K562 (cell line): ENCODE results near the gene VPS26A. TPM values are rescaled to one million over a fixed set of nuclear protein-coding genes. Genes with fewer than 3 reads are reported as not detected.
A peak's percentile ranks its signal among the peaks of the same experiment; 100 is the strongest.

Source experiments
- BACH1 ChIP-seq: fragments of 200-800 bp; sonication (Bioruptor generic); IDR thresholded peaks from 2 replicates; pipeline ENCODE4 v1.6.1; 2016; ENCODE audit warnings: missing genetic modification characterization, missing compliant biosample characterization
- CHAMP1 ChIP-seq: fragments of 450-650 bp; IDR thresholded peaks from 2 replicates; pipeline ENCODE4 v1.6.1; 2016; ENCODE audit warnings: mild to moderate bottlenecking
- EZH2 ChIP-seq: IDR thresholded peaks from 2 replicates; pipeline ENCODE4 v1.6.1; 2012; ENCODE audit warnings: low read depth, mild to moderate bottlenecking, inconsistent platforms, low read length, borderline replicate concordance
- FOXJ3 ChIP-seq: sonication (generic); formaldehyde crosslinking; IDR thresholded peaks from 2 replicates; pipeline ENCODE4 v1.4.0; 2020; ENCODE audit warnings: mild to moderate bottlenecking, missing genetic modification reagents
- HCFC1 ChIP-seq: IDR thresholded peaks from 2 replicates; pipeline ENCODE4 v1.6.1; 2012; ENCODE audit warnings: low read depth, low read length, improper control_type of control experiment
- HINFP ChIP-seq: fragments of 450-650 bp; conservative IDR thresholded peaks from 2 replicates; pipeline ENCODE4 v1.6.1; 2016; ENCODE audit warnings: missing genetic modification characterization, low read depth, mild to moderate bottlenecking, control low read depth, missing compliant biosample characterization
- HLTF ChIP-seq: fragments of 450-650 bp; IDR thresholded peaks from 2 replicates; pipeline ENCODE4 v1.6.1; 2016
- KLF6 ChIP-seq: fragments of 250-450 bp; sonication (Bioruptor Pico); IDR thresholded peaks from 2 replicates; pipeline ENCODE4 v1.4.0; 2020; ENCODE audit warnings: mild to moderate bottlenecking, moderate library complexity, borderline replicate concordance
- LEF1 ChIP-seq: fragments of 450-650 bp; IDR thresholded peaks from 2 replicates; pipeline ENCODE4 v1.6.1; 2016; ENCODE audit warnings: mild to moderate bottlenecking
- MYNN ChIP-seq, 2 experiments: sonication (generic); formaldehyde crosslinking in 1 of 2; IDR thresholded peaks; 2 replicates each; pipeline versions ENCODE4 v1.5.0 to v1.6.1; 2016 to 2020; ENCODE audit warnings: antibody characterized with exemption in 1 of 2, missing genetic modification reagents in 1 of 2
- NCOA2 ChIP-seq, 2 experiments: fragments of 450-650 bp; IDR thresholded peaks; 2 replicates each; pipeline ENCODE4 v1.6.1; 2018; ENCODE audit warnings: mild to moderate bottlenecking in 2 of 2, moderate library complexity in 1 of 2; ENCODE audit not compliant: partially characterized antibody in 2 of 2
- NEUROD1 ChIP-seq: fragments of 150-350 bp; IDR thresholded peaks from 2 replicates; pipeline ENCODE4 v1.6.1; 2014; ENCODE audit warnings: borderline replicate concordance, low read length, low read depth; ENCODE audit not compliant: partially characterized antibody
- PCBP2 ChIP-seq: fragments of 200-400 bp; formaldehyde crosslinking; IDR thresholded peaks from 2 replicates; pipeline ENCODE4 v1.6.1; 2018; ENCODE audit warnings: low read length, low read depth, mild to moderate bottlenecking, moderate library complexity; ENCODE audit not compliant: poor library complexity, severe bottlenecking
- RFX1 ChIP-seq: fragments of 450-650 bp; IDR thresholded peaks from 2 replicates; pipeline ENCODE4 v1.6.1; 2016; ENCODE audit warnings: mild to moderate bottlenecking, moderate library complexity
- SP2 ChIP-seq: IDR thresholded peaks from 2 replicates; pipeline ENCODE4 v1.6.1; 2011; ENCODE audit warnings: mild to moderate bottlenecking, low read depth, low read length, moderate library complexity; ENCODE audit not compliant: poor library complexity, severe bottlenecking; ENCODE audit errors: extremely low read depth
- TAF15 ChIP-seq: fragments of 200-400 bp; formaldehyde crosslinking; IDR thresholded peaks from 2 replicates; pipeline ENCODE4 v1.6.1; 2017; ENCODE audit warnings: mild to moderate bottlenecking, low read depth, low read length, moderate library complexity
- TAF9B ChIP-seq: fragments of 450-650 bp; IDR thresholded peaks from 2 replicates; pipeline ENCODE4 v1.6.1; 2018; ENCODE audit warnings: mild to moderate bottlenecking; ENCODE audit not compliant: partially characterized antibody
- TCF7 ChIP-seq: sonication (generic); IDR thresholded peaks from 2 replicates; pipeline ENCODE4 v1.6.1; 2016; ENCODE audit warnings: antibody characterized with exemption, borderline replicate concordance
- TEAD2 ChIP-seq: fragments of 450-650 bp; IDR thresholded peaks from 2 replicates; pipeline ENCODE4 v1.6.1; 2016; ENCODE audit warnings: missing genetic modification characterization, control low read depth, missing compliant biosample characterization
- ZNF408 ChIP-seq: fragments of 250-450 bp; sonication (Bioruptor Pico); IDR thresholded peaks from 2 replicates; pipeline ENCODE4 v1.4.0; 2020; ENCODE audit warnings: low read depth, mild to moderate bottlenecking, moderate library complexity
- ZNF707 ChIP-seq: fragments of 250-450 bp; sonication (Bioruptor Pico); conservative IDR thresholded peaks from 2 replicates; pipeline ENCODE4 v1.8.0; 2022; ENCODE audit warnings: inconsistent platforms, mild to moderate bottlenecking, moderate library complexity
- ZNF766 ChIP-seq: fragments of 200-800 bp; sonication (Bioruptor generic); conservative IDR thresholded peaks from 2 replicates; pipeline ENCODE4 v1.6.1; 2016; ENCODE audit warnings: missing genetic modification characterization, missing compliant biosample characterization
- polyA plus RNA-seq, 8 experiments: library from polyadenylated mRNA; depleted of rRNA in 4 of 8; stranded (reverse) in 5 of 8; unstranded in 3 of 8; fragments of >200 nt; fragmentation: Nextera tagmentation in 2 of 8; fragmentation: Illumina TruSeq in 1 of 8; extraction: Ambion mirVana in 2 of 8; extraction: Trizol in 1 of 8; gene quantifications; 2 replicates each; pipeline versions ENCODE4 v1.2.1 to v1.2.3, GENCODE V29; 2011 to 2014; ENCODE audit warnings: inconsistent platforms in 1 of 8, missing spikeins in 1 of 8
- total RNA-seq, 7 experiments: library from RNA; depleted of rRNA in 6 of 7; stranded (reverse); fragments of >200 nt in 6 of 7; fragmentation: Illumina TruSeq in 2 of 7; extraction: Trizol in 2 of 7; gene quantifications; 2 replicates each; pipeline versions ENCODE4 v1.2.1 to v1.2.3, GENCODE V29; 2011 to 2021; ENCODE audit warnings: low replicate concordance in 1 of 7
- TF ChIP-seq, protein P1 (sequence below): fragments of 250-450 bp; sonication (Bioruptor Pico); IDR thresholded peaks from 2 replicates; pipeline ENCODE4 v1.6.1; 2021; ENCODE audit warnings: mild to moderate bottlenecking

The VPS26A gene
- total and polyA plus RNA-seq, 9 of the 15 experiments (the other 6 are each of a cell fraction or from before 2014, with no cell fraction given), result 47.1 to 137 (median 69.3) TPM

DNA sequence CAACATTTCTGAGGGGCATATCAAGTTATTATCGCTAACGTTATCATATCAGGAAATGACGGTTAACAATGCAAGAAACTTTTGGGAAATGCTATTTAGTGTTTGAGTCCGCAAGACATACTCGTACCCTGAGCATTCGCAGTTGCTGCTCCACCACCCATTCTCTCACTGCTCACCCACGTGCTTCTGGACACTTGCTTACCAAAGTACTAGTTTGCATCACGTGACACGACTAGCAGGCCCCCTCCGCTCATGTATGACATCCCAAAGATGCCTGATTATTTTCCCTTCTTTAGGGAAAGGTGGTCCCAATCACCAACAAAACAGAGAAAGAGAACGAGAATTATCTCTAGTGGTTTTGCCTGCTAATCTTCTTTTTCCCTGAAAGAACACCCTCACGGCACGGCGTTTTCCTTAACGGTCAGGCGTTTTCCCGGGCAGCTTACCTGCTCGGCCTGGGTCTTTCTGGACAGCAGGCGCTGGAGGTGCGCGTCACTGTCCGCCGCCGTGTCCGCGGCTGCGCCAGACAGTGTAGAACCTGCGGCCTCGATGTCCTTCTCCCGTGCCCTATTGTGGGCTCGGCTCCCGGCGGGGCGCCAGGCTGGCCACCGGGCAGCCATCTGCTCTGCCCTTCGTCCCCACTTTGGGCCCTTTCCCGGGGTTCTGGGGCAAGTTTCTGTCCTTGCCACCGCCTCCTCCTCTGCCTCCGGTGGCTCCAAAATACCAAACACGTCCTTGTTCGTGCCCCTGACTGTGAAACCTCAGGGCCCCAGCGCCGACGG is 56.0 kb downstream of the VPS26A start, which contains the start of gene SUPV3L1 (continued):
- TF ChIP-seq CHAMP1, result 0 out of 2 replicates have a peak, but pooled peaks have one; percentile 14
- TF ChIP-seq PCBP2, result no peak
- TF ChIP-seq NCOA2 (IDR thresholded peaks at IDR 0.05; ENCODE audit: partially characterized antibody in 2 of 2), result peak in 1 of 2 experiments; percentile 99
- no peak for TF ChIP-seq RFX1
- TF ChIP-seq ZNF408 (CRISPR knock-in tag), result no peak
- TF ChIP-seq NEUROD1, result peak; percentile 92
- peak; percentile 5; the same call in 1 of the 2 replicates for TF ChIP-seq TEAD2 (tag)
- no peak for TF ChIP-seq FOXJ3 (CRISPR knock-in tag)
- TF ChIP-seq SP2, result no peak
- peak; percentile 47; the same call in 1 of the 2 replicates for TF ChIP-seq MYNN (IDR thresholded peaks at IDR 0.05)
- no peak for TF ChIP-seq MYNN (CRISPR knock-in tag; IDR thresholded peaks at IDR 0.05)
- TF ChIP-seq LEF1, result no peak; the same call in none of the 2 replicates
- peak; percentile 64 for TF ChIP-seq TAF9B
- TF ChIP-seq HLTF, result 0 out of 2 replicates have a peak, but pooled peaks have one; percentile 61
- TF ChIP-seq ZNF766 (CRISPR knock-in tag), result peak; percentile 4
- TF ChIP-seq, protein P1, sequence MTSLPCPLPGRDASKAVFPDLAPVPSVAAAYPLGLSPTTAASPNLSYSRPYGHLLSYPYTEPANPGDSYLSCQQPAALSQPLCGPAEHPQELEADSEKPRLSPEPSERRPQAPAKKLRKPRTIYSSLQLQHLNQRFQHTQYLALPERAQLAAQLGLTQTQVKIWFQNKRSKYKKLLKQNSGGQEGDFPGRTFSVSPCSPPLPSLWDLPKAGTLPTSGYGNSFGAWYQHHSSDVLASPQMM (CRISPR knock-in tag), result no peak
- no peak for TF ChIP-seq ZNF707 (CRISPR knock-in tag)
- 0 out of 2 replicates have a peak, but pooled peaks have one; percentile 69 for TF ChIP-seq TCF7
- TF ChIP-seq EZH2, result no peak
- peak; percentile 17; the same call in 1 of the 2 replicates for TF ChIP-seq HINFP (tag)
- no peak for TF ChIP-seq TAF15
- peak; percentile 80; the same call in 1 of the 2 replicates for TF ChIP-seq KLF6 (CRISPR knock-in tag)
- TF ChIP-seq BACH1 (tag), result peak; percentile 90; the same call in 1 of the 2 replicates
- peak; percentile 91 for TF ChIP-seq HCFC1
